Ovary (tissue), 3 donors: Measurements from ENCODE around the gene IMP3.

ENCODE experiments used
- EP300 ChIP-seq: sonication (generic); formaldehyde crosslinking; IDR thresholded peaks from one replicate; pipeline ENCODE4 v1.6.1; 2017; ENCODE audit warnings: antibody characterized with exemption
- POLR2A ChIP-seq: fragments of 450-650 bp; IDR thresholded peaks from one replicate; pipeline ENCODE4 v1.6.1; 2017; ENCODE audit warnings: antibody characterized with exemption, mild to moderate bottlenecking, moderate library complexity
- TF ChIP-seq, protein P1 (sequence below), 3 donors: fragments of 450-650 bp in 2 of 3; fragments of 200-600 bp in 1 of 3; IDR thresholded peaks; one replicate each; pipeline versions ENCODE4 v1.5.1 to v1.8.0; 2016 to 2022; ENCODE audit warnings: antibody characterized with exemption in 3 of 3, mild to moderate bottlenecking in 1 of 3
- donor health status: DM: no; HTN: no; CAD: no.

DNA sequence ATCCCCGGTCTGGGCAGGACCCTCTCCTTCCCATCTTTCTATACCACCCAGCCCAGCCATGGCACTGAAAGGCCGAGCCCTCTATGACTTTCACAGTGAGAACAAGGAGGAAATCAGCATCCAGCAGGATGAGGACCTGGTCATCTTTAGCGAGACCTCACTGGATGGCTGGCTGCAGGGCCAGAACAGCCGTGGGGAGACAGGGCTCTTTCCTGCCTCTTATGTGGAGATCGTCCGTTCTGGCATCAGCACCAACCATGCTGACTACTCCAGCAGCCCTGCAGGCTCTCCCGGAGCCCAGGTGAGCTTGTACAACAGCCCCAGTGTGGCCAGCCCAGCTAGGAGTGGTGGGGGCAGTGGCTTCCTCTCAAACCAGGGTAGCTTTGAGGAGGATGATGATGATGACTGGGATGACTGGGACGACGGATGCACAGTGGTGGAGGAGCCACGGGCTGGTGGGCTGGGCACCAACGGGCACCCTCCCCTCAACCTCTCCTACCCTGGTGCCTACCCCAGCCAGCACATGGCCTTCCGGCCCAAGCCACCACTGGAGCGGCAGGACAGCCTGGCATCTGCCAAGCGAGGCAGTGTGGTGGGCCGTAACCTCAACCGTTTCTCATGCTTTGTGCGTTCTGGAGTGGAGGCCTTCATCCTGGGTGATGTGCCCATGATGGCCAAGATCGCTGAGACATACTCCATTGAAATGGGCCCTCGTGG, 9.2 kb upstream of the IMP3 start:
- TF ChIP-seq POLR2A: no peak
- TF ChIP-seq, protein P1, sequence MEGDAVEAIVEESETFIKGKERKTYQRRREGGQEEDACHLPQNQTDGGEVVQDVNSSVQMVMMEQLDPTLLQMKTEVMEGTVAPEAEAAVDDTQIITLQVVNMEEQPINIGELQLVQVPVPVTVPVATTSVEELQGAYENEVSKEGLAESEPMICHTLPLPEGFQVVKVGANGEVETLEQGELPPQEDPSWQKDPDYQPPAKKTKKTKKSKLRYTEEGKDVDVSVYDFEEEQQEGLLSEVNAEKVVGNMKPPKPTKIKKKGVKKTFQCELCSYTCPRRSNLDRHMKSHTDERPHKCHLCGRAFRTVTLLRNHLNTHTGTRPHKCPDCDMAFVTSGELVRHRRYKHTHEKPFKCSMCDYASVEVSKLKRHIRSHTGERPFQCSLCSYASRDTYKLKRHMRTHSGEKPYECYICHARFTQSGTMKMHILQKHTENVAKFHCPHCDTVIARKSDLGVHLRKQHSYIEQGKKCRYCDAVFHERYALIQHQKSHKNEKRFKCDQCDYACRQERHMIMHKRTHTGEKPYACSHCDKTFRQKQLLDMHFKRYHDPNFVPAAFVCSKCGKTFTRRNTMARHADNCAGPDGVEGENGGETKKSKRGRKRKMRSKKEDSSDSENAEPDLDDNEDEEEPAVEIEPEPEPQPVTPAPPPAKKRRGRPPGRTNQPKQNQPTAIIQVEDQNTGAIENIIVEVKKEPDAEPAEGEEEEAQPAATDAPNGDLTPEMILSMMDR (IDR thresholded peaks at IDR 0.05): no peak
- TF ChIP-seq EP300: no peak
